SK-N-SH (cell line): ENCODE measurements around the gene TBC1D3B. TPM values are rescaled to one million over a fixed set of nuclear protein-coding genes. Genes with fewer than 3 reads are reported as not detected.

ENCODE experiments used
- CTCF ChIA-PET: fragments of 300-600, 350-600 bp; formaldehyde crosslinking; extraction: SDS; loops from one replicate; lab custom pipeline; 2021; lab: Yijun Ruan, JAX
- POLR2A ChIA-PET: fragments of 350-600 bp; sonication (Branson Sonifier 250); formaldehyde crosslinking; extraction: SDS; loops from one replicate; lab custom pipeline; 2020; ENCODE audit warnings: antibody characterized with exemption, inconsistent platforms; lab: Yijun Ruan, JAX
- DNase-seq: peaks from one replicate; pipeline ENCODE4 v3.0.0; 2012
- H2AFZ ChIP-seq: fragments of 200-600 bp; sonication (generic); 2 replicates; pipeline ENCODE4 v1.8.1; 2016; ENCODE audit warnings: antibody characterized with exemption, mild to moderate bottlenecking, low read depth
- H3F3A ChIP-seq: fragments of 200-600 bp; sonication (generic); replicated peaks from 2 replicates; pipeline ENCODE3; 2016; ENCODE audit warnings: antibody characterized with exemption, mild to moderate bottlenecking; ENCODE audit not compliant: insufficient read depth
- H3K27ac ChIP-seq, 2 experiments: fragments of 200-500 bp in 1 of 2; fragments of 200-600 bp in 1 of 2; sonication (Bioruptor generic) in 1 of 2; sonication (generic), shearing (Covaris generic) in 1 of 2; 2 replicates each; pipeline versions ENCODE4 v1.5.1 to v1.6.1; 2014 to 2016; ENCODE audit warnings: low read depth in 2 of 2, inconsistent platforms in 1 of 2, low read length in 1 of 2, mild to moderate bottlenecking in 1 of 2, mixed read lengths in 1 of 2
- H3K27me3 ChIP-seq: fragments of 200-600 bp; sonication (generic), shearing (Covaris generic); 2 replicates; pipeline ENCODE4 v1.6.1; 2016; ENCODE audit warnings: mixed run types; ENCODE audit not compliant: insufficient read depth
- H3K36me3 ChIP-seq, 2 experiments: fragments of 200-500 bp in 1 of 2; fragments of 200-600 bp in 1 of 2; sonication (Bioruptor generic) in 1 of 2; sonication (generic) in 1 of 2; replicated peaks in 1 of 2; 2 replicates each; pipeline versions ENCODE3 to v1.5.1; 2014 to 2016; ENCODE audit warnings: low read length in 1 of 2, mild to moderate bottlenecking in 1 of 2; ENCODE audit not compliant: insufficient read depth in 2 of 2, control insufficient read depth in 1 of 2
- H3K4me1 ChIP-seq, 2 experiments: fragments of 200-500 bp in 1 of 2; fragments of 200-600 bp in 1 of 2; sonication (Bioruptor generic) in 1 of 2; sonication (generic), shearing (Covaris generic) in 1 of 2; 2 replicates each; pipeline versions ENCODE4 v1.5.1 to v1.6.1; 2014 to 2016; ENCODE audit warnings: low read depth in 1 of 2, low read length in 1 of 2, mixed run types in 1 of 2; ENCODE audit not compliant: insufficient read depth in 2 of 2, control insufficient read depth in 1 of 2
- H3K4me2 ChIP-seq: fragments of 200-600 bp; sonication (generic), shearing (Covaris generic); 2 replicates; pipeline ENCODE4 v1.6.1; 2017; ENCODE audit warnings: mixed run types
- H3K4me3 ChIP-seq, 2 experiments: fragments of 200-500 bp in 1 of 2; fragments of 200-600 bp in 1 of 2; sonication (Bioruptor generic) in 1 of 2; sonication (generic), shearing (Covaris generic) in 1 of 2; 2 replicates each; pipeline versions ENCODE4 v1.5.1 to v1.8.1; 2014 to 2016; ENCODE audit warnings: low read depth in 2 of 2, inconsistent platforms in 1 of 2, low read length in 1 of 2, mild to moderate bottlenecking in 1 of 2, mixed read lengths in 1 of 2, moderate library complexity in 1 of 2
- H3K79me2 ChIP-seq: fragments of 200-600 bp; sonication (generic); 2 replicates; pipeline ENCODE4 v1.8.1; 2017; ENCODE audit warnings: mild to moderate bottlenecking; ENCODE audit not compliant: insufficient read depth
- H3K9ac ChIP-seq: fragments of 200-600 bp; sonication (generic); 2 replicates; pipeline ENCODE4 v1.6.1; 2017; ENCODE audit warnings: mixed run types
- H3K9me2 ChIP-seq: fragments of 200-600 bp; sonication (generic); 2 replicates; pipeline ENCODE4 v1.6.1; 2017; ENCODE audit warnings: mixed run types
- H3K9me3 ChIP-seq: fragments of 200-600 bp; sonication (generic); 2 replicates; pipeline ENCODE4 v1.6.1; 2017; ENCODE audit warnings: mixed run types, mild to moderate bottlenecking, moderate library complexity
- H4K20me1 ChIP-seq: fragments of 200-600 bp; sonication (generic); 2 replicates; pipeline ENCODE4 v1.6.1; 2017; ENCODE audit warnings: mild to moderate bottlenecking, mixed run types; ENCODE audit not compliant: insufficient read depth
- CHD2 ChIP-seq: fragments of 150-350 bp; IDR thresholded peaks from 2 replicates; pipeline ENCODE4 v1.6.1; 2018; ENCODE audit warnings: low read length; ENCODE audit not compliant: partially characterized antibody
- ELF1 ChIP-seq: IDR thresholded peaks from 2 replicates; pipeline ENCODE4 v1.4.0; 2012
- FOXJ3 ChIP-seq: sonication (generic); formaldehyde crosslinking; IDR thresholded peaks from 2 replicates; pipeline ENCODE4 v1.5.1; 2020; ENCODE audit warnings: mild to moderate bottlenecking, missing genetic modification reagents
- GATA2 ChIP-seq: sonication (generic); formaldehyde crosslinking; IDR thresholded peaks from 2 replicates; pipeline ENCODE4 v1.5.0; 2020; ENCODE audit warnings: mild to moderate bottlenecking, missing genetic modification reagents
- MXI1 ChIP-seq: IDR thresholded peaks from 2 replicates; pipeline ENCODE4 v1.6.1; 2012; ENCODE audit warnings: mild to moderate bottlenecking, low read depth, low read length, improper control_type of control experiment
- NRF1 ChIP-seq: IDR thresholded peaks from 2 replicates; pipeline ENCODE4 v1.6.1; 2012; ENCODE audit warnings: low read depth, mild to moderate bottlenecking, low read length
- POLR2AphosphoS5 ChIP-seq: IDR thresholded peaks from 2 replicates; pipeline ENCODE4 v1.6.1; 2012; ENCODE audit warnings: low read depth, low read length
- RCOR1 ChIP-seq: fragments of 150-350 bp; IDR thresholded peaks from 2 replicates; pipeline ENCODE4 v1.6.1; 2017; ENCODE audit warnings: antibody characterized with exemption, low read length
- TAF1 ChIP-seq: IDR thresholded peaks from 2 replicates; pipeline ENCODE4 v1.6.1; 2012; ENCODE audit warnings: low read depth, mild to moderate bottlenecking, low read length, moderate library complexity, borderline replicate concordance
- TCF12 ChIP-seq: IDR thresholded peaks from 2 replicates; pipeline ENCODE4 v1.4.0; 2012
- TEAD4 ChIP-seq: IDR thresholded peaks from 2 replicates; pipeline ENCODE4 v1.4.0; 2012; ENCODE audit warnings: mild to moderate bottlenecking, borderline replicate concordance; ENCODE audit not compliant: insufficient read depth
- YY1 ChIP-seq: IDR thresholded peaks from 2 replicates; pipeline ENCODE4 v1.4.0; 2012; ENCODE audit warnings: low read depth, mild to moderate bottlenecking
- WGBS: methylation state at CpG from one replicate; pipeline ENCODE4 v1.1.6; 2017; ENCODE audit warnings: low lambda C conversion rate; 5-methylcytosine and 5-hydroxymethylcytosine counted together
- polyA plus RNA-seq, 3 experiments: library from polyadenylated mRNA; depleted of rRNA; stranded (reverse); fragments of >200 nt; gene quantifications; 2 replicates each; pipeline ENCODE4 v1.2.3, GENCODE V29; 2012
- TF ChIP-seq, protein P1 (sequence below): IDR thresholded peaks from 2 replicates; pipeline ENCODE4; 2012
- TF ChIP-seq, protein P2 (sequence below): IDR thresholded peaks from 2 replicates; pipeline ENCODE4 v1.4.0; 2012; ENCODE audit warnings: low read depth, borderline replicate concordance
- TF ChIP-seq, protein P3 (sequence below): fragments of 150-350 bp; IDR thresholded peaks from 2 replicates; pipeline ENCODE4 v1.6.1; 2016; ENCODE audit warnings: mild to moderate bottlenecking, low read depth, low read length
- TF ChIP-seq, protein P4 (sequence below): IDR thresholded peaks from 2 replicates; pipeline ENCODE4 v1.6.1; 2012; ENCODE audit warnings: mild to moderate bottlenecking, low read depth, low read length, moderate library complexity
- TF ChIP-seq, protein P5 (sequence below): IDR thresholded peaks from 2 replicates; pipeline ENCODE4 v1.4.0; 2012; ENCODE audit warnings: low read depth, borderline replicate concordance

TBC1D3B gene
- polyA plus RNA-seq, 1 of the 3 experiments (the other 2 are of a cell fraction), result 3.7 TPM

DNA sequence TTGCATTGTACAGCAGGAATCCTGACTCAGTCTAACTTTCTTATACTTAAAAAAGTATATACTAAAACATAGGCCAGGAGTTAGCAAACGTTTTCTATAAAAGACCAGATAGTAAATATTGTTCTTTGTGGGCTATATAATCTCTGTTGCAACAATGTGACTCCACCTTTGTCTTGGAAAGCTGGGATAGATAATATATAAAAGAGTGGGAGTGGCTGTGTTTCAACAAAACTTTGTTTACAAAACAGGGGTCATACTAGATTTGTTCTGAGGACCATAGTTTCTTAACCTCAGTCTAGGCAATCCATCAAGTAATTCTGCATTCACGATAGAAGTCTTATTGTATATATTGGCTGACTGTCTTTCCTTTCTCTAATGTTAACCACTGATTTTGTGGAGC is 9.0 kb upstream of the TBC1D3B start:
- ChIA-PET POLR2A (no interaction called here), CTCF (no interaction called here)
- WGBS, result 14% methylated on average over 2 of the region's 2 CpGs

More for the DNA sequence above, 9.0 kb upstream of the TBC1D3B start:
- no peak overlapping the region for H2AFZ ChIP-seq
- no peaks in the 10 kb centered on the region for H4K20me1 ChIP-seq
- H3F3A ChIP-seq, result no peaks in the 10 kb centered on the region
- H3K9me2 ChIP-seq, result no peaks in the 10 kb centered on the region
- no peak for TF ChIP-seq ELF1
- TF ChIP-seq TEAD4, result no peak
- no peak for TF ChIP-seq CHD2
- TF ChIP-seq FOXJ3 (CRISPR knock-in tag), result no peak
- no peak for TF ChIP-seq TCF12
- TF ChIP-seq NRF1, result no peak
- TF ChIP-seq, protein P1, sequence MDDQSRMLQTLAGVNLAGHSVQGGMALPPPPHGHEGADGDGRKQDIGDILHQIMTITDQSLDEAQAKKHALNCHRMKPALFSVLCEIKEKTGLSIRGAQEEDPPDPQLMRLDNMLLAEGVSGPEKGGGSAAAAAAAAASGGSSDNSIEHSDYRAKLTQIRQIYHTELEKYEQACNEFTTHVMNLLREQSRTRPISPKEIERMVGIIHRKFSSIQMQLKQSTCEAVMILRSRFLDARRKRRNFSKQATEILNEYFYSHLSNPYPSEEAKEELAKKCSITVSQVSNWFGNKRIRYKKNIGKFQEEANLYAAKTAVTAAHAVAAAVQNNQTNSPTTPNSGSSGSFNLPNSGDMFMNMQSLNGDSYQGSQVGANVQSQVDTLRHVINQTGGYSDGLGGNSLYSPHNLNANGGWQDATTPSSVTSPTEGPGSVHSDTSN, result no peak
- TF ChIP-seq, protein P2, sequence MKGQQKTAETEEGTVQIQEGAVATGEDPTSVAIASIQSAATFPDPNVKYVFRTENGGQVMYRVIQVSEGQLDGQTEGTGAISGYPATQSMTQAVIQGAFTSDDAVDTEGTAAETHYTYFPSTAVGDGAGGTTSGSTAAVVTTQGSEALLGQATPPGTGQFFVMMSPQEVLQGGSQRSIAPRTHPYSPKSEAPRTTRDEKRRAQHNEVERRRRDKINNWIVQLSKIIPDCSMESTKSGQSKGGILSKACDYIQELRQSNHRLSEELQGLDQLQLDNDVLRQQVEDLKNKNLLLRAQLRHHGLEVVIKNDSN, result no peak
- no peak for TF ChIP-seq POLR2AphosphoS5
- no peak for TF ChIP-seq TAF1
- TF ChIP-seq, protein P3, sequence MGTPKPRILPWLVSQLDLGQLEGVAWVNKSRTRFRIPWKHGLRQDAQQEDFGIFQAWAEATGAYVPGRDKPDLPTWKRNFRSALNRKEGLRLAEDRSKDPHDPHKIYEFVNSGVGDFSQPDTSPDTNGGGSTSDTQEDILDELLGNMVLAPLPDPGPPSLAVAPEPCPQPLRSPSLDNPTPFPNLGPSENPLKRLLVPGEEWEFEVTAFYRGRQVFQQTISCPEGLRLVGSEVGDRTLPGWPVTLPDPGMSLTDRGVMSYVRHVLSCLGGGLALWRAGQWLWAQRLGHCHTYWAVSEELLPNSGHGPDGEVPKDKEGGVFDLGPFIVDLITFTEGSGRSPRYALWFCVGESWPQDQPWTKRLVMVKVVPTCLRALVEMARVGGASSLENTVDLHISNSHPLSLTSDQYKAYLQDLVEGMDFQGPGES, result no peak
- TF ChIP-seq, protein P4, sequence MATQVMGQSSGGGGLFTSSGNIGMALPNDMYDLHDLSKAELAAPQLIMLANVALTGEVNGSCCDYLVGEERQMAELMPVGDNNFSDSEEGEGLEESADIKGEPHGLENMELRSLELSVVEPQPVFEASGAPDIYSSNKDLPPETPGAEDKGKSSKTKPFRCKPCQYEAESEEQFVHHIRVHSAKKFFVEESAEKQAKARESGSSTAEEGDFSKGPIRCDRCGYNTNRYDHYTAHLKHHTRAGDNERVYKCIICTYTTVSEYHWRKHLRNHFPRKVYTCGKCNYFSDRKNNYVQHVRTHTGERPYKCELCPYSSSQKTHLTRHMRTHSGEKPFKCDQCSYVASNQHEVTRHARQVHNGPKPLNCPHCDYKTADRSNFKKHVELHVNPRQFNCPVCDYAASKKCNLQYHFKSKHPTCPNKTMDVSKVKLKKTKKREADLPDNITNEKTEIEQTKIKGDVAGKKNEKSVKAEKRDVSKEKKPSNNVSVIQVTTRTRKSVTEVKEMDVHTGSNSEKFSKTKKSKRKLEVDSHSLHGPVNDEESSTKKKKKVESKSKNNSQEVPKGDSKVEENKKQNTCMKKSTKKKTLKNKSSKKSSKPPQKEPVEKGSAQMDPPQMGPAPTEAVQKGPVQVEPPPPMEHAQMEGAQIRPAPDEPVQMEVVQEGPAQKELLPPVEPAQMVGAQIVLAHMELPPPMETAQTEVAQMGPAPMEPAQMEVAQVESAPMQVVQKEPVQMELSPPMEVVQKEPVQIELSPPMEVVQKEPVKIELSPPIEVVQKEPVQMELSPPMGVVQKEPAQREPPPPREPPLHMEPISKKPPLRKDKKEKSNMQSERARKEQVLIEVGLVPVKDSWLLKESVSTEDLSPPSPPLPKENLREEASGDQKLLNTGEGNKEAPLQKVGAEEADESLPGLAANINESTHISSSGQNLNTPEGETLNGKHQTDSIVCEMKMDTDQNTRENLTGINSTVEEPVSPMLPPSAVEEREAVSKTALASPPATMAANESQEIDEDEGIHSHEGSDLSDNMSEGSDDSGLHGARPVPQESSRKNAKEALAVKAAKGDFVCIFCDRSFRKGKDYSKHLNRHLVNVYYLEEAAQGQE, result no peak
- no peak for TF ChIP-seq RCOR1
- TF ChIP-seq, protein P5, sequence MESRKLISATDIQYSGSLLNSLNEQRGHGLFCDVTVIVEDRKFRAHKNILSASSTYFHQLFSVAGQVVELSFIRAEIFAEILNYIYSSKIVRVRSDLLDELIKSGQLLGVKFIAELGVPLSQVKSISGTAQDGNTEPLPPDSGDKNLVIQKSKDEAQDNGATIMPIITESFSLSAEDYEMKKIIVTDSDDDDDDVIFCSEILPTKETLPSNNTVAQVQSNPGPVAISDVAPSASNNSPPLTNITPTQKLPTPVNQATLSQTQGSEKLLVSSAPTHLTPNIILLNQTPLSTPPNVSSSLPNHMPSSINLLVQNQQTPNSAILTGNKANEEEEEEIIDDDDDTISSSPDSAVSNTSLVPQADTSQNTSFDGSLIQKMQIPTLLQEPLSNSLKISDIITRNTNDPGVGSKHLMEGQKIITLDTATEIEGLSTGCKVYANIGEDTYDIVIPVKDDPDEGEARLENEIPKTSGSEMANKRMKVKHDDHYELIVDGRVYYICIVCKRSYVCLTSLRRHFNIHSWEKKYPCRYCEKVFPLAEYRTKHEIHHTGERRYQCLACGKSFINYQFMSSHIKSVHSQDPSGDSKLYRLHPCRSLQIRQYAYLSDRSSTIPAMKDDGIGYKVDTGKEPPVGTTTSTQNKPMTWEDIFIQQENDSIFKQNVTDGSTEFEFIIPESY, result no peak
- TF ChIP-seq MXI1, result no peak
- no peak for TF ChIP-seq YY1
- TF ChIP-seq GATA2 (CRISPR knock-in tag), result no peak
- no peaks in the 10 kb centered on the region for H3K4me1 ChIP-seq
- no peak overlapping the region for H3K4me3 ChIP-seq
- H3K4me2 ChIP-seq, result no peak overlapping the region
- H3K9me3 ChIP-seq, result no peaks in the 10 kb centered on the region
- H3K9ac ChIP-seq, result no peak overlapping the region
- no peak for DNase-seq
- H3K79me2 ChIP-seq, result no peaks in the 10 kb centered on the region
- peaks cover 62% of the 10 kb centered on the region for H3K27me3 ChIP-seq
- no peak overlapping the region for H3K27ac ChIP-seq
- H3K36me3 ChIP-seq, result no peaks in the 10 kb centered on the region
